RWPE2 (cell line): Measurements from ENCODE around the gene ZNF646.

Source experiments
- ATAC-seq: fragments of 200-7000 bp; cut with Tn5 transposase; 3 replicates; pipeline ENCODE4 v1.9.1; 2021; ENCODE audit warnings: low read depth
- DNase-seq: peaks from one replicate; pipeline ENCODE4 v3.0.0-alpha.2; 2020; ENCODE audit warnings: low spot score
- H3K27ac ChIP-seq: fragments of 450-650 bp; 2 replicates; pipeline ENCODE4 v1.5.1; 2017; ENCODE audit warnings: mild to moderate bottlenecking; ENCODE audit not compliant: poor library complexity, severe bottlenecking
- H3K27me3 ChIP-seq: fragments of 250-450 bp; sonication (Bioruptor Pico); 2 replicates; pipeline ENCODE4 v1.5.1; 2021; ENCODE audit warnings: mild to moderate bottlenecking, moderate library complexity; ENCODE audit not compliant: insufficient read depth, poor library complexity, severe bottlenecking
- H3K36me3 ChIP-seq: fragments of 250-450 bp; sonication (Bioruptor Pico); 2 replicates; pipeline ENCODE4 v1.5.1; 2020; ENCODE audit warnings: low read depth, mild to moderate bottlenecking, moderate library complexity
- H3K4me1 ChIP-seq: fragments of 250-450 bp; sonication (Bioruptor Pico); 2 replicates; pipeline ENCODE4 v1.5.1; 2021; ENCODE audit warnings: mild to moderate bottlenecking, moderate library complexity; ENCODE audit not compliant: insufficient read depth, poor library complexity, severe bottlenecking
- H3K4me3 ChIP-seq: fragments of 250-450 bp; sonication (Bioruptor Pico); 2 replicates; pipeline ENCODE4 v1.5.1; 2021; ENCODE audit warnings: mild to moderate bottlenecking, moderate library complexity; ENCODE audit not compliant: severe bottlenecking
- H3K9me3 ChIP-seq: fragments of 250-450 bp; sonication (Bioruptor Pico); 2 replicates; pipeline ENCODE4 v1.5.1; 2021; ENCODE audit warnings: mild to moderate bottlenecking, moderate library complexity; ENCODE audit not compliant: severe bottlenecking
- TF ChIP-seq, protein P1 (sequence below): fragments of 450-650 bp; IDR thresholded peaks from one replicate; pipeline ENCODE4 v1.5.1; 2017; ENCODE audit warnings: mild to moderate bottlenecking, moderate library complexity; ENCODE audit not compliant: poor library complexity, severe bottlenecking

The ZNF646 gene

DNA sequence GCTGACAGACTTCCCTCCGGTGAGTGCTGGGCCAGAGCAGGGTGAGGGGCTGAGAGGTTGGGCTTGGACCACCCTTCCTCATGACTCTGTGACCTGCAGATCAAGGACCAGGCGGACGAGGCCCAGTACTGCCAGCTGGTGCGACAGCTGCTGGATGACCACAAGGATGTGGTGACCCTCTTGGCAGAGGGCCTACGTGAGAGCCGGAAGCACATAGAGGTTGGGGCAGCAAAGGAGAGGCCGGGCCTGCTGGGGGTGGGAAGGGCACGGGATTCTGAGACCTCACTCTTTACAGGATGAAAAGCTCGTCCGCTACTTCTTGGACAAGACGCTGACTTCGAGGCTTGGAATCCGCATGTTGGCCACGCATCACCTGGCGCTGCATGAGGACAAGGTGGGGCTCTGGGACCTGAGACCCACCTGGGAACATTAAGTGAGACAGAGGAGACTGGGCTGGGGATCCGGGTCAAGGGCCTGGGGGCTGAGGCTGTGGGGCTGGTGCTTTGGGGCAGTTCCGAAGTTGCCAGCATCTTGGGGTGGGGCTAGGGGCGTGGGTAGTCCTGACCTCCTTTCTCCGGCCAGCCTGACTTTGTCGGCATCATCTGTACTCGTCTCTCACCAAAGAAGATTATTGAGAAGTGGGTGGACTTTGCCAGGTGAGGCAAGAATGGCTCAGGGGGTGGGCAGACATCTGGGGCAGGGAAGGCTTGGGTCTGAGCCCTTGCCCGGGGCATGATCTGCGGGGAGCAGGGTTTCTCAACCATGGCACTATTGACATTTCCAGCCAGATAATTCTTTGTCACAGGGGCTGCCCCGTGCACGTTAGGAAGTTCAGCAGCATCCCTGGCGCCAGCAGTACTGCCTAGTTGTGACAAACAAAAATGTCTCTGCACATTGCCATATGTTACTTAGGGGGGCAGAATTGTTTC is 36.1 kb downstream of the ZNF646 start:
- DNase-seq (peak; percentile 59), ATAC-seq (no peak)
- H3K27me3 ChIP-seq, result no peaks in the 10 kb centered on the region
- H3K9me3 ChIP-seq, result no peaks in the 10 kb centered on the region
- TF ChIP-seq, protein P1, sequence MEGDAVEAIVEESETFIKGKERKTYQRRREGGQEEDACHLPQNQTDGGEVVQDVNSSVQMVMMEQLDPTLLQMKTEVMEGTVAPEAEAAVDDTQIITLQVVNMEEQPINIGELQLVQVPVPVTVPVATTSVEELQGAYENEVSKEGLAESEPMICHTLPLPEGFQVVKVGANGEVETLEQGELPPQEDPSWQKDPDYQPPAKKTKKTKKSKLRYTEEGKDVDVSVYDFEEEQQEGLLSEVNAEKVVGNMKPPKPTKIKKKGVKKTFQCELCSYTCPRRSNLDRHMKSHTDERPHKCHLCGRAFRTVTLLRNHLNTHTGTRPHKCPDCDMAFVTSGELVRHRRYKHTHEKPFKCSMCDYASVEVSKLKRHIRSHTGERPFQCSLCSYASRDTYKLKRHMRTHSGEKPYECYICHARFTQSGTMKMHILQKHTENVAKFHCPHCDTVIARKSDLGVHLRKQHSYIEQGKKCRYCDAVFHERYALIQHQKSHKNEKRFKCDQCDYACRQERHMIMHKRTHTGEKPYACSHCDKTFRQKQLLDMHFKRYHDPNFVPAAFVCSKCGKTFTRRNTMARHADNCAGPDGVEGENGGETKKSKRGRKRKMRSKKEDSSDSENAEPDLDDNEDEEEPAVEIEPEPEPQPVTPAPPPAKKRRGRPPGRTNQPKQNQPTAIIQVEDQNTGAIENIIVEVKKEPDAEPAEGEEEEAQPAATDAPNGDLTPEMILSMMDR, result no peak
- peaks cover 38% of the 10 kb centered on the region for H3K36me3 ChIP-seq
- no peaks in the 10 kb centered on the region for H3K4me1 ChIP-seq
- no peak overlapping the region for H3K27ac ChIP-seq
- no peak overlapping the region for H3K4me3 ChIP-seq

DNA sequence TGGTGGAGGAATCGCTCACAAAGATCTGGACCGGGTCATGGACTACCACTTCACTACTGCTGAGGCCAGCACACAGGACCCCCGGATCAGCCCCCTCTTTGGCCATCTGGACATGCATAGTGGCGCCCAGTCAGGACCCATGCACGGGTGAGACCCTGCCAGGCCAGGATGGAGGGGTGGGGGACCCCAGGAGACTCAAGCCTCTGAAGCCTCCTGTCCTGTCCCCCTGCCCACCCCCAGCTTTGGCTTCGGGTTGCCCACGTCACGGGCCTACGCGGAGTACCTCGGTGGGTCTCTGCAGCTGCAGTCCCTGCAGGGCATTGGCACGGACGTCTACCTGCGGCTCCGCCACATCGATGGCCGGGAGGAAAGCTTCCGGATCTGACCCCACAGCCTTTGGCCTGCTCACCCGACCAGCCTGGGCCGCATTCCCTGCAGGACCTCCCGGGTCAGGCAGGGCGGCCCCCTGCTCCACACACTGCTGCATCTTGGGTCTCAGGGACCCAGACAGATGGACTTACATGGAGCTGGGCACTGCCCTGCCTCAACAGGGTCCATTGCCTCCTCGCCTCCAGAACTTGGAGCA is 37.8 kb downstream of the ZNF646 start:
- Histone ChIP-seq H3K27ac (no peak overlapping the region), H3K4me1 (no peaks in the 10 kb centered on the region), H3K27me3 (no peaks in the 10 kb centered on the region), H3K36me3 (peaks cover 38% of the 10 kb centered on the region), H3K4me3 (no peak overlapping the region), H3K9me3 (no peaks in the 10 kb centered on the region)
- ATAC-seq (no peak), DNase-seq (peak; percentile 56)
- TF ChIP-seq, protein P1, result no peak

DNA sequence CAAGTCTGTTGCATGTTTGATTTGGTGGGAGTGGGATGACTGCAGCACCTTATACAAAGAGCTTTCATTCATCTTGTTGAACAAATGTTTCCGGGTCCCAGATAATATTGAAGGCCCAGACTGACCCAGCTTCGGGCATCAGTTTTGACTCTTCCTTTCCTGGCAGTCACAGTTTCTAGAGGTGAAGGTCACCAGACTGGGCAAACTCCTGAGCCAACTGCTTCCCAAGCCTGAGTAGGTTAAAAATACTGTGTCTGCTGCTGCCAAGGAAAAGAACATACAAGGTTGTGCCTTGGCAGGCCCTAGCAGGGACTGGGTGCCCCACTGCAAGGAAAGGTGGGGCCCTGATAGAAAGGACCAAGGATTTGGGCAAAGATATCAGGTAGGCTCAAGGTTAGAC is 38.5 kb downstream of the ZNF646 start:
- H3K27ac ChIP-seq, result peak overlapping the region; percentile 36

DNA sequence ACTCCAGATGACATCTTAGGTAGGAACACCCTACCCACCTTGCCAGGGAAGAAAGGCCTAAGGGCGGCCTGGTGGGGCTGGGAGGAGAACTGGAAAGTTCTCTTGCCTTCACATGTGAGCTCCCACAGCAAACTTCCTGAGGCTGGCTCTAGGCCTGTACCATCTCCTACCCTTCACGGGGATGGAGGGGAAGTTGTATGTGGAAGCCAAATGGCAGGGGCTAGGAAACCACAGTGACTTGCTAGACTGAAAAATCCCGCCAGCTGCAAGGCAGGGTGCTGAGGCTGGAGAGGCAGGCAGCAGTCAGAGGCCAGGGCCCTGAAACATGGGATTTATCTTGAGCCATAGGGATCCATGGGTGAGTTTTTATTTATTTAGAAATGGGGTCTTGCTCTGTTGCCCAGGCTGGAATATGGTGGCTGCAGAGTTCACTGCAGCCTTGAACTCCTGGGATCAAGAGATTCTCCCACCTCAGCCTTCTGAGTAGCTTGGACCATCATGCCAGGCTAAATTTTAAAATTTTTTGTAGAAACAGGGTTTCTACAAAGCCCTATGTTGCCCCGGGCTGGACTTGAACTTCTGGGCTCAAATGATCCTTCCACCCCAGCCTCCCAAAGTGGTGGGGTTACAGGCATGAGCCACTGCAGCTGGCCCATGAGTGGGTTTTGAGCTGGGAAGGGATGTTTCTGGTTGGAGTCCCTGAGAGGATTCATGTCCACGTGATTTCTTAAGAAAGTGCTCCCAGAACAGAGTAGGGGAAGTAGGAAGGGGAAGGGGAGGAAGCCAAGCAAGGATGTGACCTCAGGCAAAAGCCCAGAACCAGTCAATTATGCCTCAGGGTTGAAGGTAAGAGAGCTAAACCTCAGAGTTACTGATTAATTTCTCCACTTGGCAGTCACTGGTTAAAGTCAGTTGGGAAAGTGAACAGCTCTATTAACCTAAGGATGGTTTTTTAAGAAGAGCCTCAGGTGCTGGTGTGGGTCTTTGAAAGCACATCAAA is 39.2 kb downstream of the ZNF646 start:
- Histone ChIP-seq H3K4me1 (no peaks in the 10 kb centered on the region), H3K27ac (peak overlapping the region; percentile 36), H3K27me3 (no peaks in the 10 kb centered on the region), H3K4me3 (no peak overlapping the region), H3K36me3 (peaks cover 38% of the 10 kb centered on the region), H3K9me3 (no peaks in the 10 kb centered on the region)
- DNase-seq (no peak), ATAC-seq (no peak)
- TF ChIP-seq, protein P1, result no peak

More for the DNA sequence above, 38.5 kb downstream of the ZNF646 start:
- Histone ChIP-seq H3K4me3 (no peak overlapping the region), H3K27me3 (no peaks in the 10 kb centered on the region), H3K9me3 (no peaks in the 10 kb centered on the region), H3K36me3 (peaks cover 38% of the 10 kb centered on the region), H3K4me1 (no peaks in the 10 kb centered on the region)
- TF ChIP-seq, protein P1, result no peak
- no peak for ATAC-seq
- no peak for DNase-seq
